ENCODE measurements around the gene ITPR1.

Gene ITPR1

DNA sequence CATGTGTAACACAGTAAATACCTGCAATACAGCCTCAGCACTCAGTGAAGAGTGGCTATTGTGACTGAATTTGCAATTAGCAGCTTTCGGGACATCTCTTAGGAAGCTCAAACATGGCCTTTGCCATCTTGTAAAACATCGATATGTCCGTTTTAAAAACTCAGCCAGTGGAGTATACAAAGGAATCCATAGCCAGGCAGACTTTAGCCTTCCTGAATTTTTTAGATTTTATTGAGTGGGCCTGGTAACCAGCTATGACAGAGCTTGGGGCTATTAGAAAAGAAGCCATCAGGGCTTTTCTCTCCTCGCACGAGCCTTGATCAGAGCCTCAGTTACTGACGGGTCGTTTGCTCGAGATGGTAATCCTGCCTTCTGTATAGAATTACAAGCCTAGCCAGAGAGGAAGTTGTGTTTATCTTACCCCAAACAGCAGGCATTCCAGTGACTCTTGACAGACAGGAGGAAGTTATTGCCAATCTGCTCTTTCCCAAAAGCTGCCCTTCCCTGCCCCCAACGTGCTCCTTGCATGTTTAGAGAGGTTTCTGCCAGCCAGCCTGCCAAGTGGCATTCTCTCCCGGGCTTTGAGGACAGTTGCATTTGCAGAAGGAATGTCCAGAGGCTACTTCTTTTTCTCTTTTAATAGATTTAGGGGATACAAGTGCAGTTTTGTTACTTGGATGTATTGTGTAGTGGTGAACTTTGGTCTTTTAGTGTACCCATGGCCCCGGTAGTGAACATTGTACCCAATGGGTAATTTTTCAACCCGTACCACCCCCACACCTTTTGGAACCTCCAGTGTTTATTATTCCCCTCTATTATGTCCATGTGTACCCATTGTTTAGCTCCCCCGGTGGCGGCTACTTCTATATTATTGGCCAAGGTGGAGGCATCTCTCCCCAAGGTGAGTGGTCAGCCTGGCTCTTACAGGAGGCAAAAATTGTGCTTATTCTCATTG is 40.6 kb downstream of the ITPR1 start:
- H3K4me3 ChIP-seq (replicated peaks; ENCODE audit: low read depth, low read length) = no peak overlapping the region
- no peak for DNase-seq (ENCODE audit: extremely low read depth, low read depth)
- TF ChIP-seq, protein P1, sequence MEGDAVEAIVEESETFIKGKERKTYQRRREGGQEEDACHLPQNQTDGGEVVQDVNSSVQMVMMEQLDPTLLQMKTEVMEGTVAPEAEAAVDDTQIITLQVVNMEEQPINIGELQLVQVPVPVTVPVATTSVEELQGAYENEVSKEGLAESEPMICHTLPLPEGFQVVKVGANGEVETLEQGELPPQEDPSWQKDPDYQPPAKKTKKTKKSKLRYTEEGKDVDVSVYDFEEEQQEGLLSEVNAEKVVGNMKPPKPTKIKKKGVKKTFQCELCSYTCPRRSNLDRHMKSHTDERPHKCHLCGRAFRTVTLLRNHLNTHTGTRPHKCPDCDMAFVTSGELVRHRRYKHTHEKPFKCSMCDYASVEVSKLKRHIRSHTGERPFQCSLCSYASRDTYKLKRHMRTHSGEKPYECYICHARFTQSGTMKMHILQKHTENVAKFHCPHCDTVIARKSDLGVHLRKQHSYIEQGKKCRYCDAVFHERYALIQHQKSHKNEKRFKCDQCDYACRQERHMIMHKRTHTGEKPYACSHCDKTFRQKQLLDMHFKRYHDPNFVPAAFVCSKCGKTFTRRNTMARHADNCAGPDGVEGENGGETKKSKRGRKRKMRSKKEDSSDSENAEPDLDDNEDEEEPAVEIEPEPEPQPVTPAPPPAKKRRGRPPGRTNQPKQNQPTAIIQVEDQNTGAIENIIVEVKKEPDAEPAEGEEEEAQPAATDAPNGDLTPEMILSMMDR (IDR thresholded peaks at IDR 0.05; ENCODE audit: low read depth, low read length, missing control alignments) = no peak

GRCh38 chr3:4534906-4535305 is 41.8 kb downstream of the ITPR1 start:
- DNase-seq (ENCODE audit: extremely low read depth, low read depth) = no peak
- TF ChIP-seq, protein P1 (IDR thresholded peaks at IDR 0.05; ENCODE audit: low read depth, low read length, missing control alignments) = no peak
- no peak overlapping the region for H3K4me3 ChIP-seq (replicated peaks; ENCODE audit: low read depth, low read length)

- TF ChIP-seq, protein P1 (IDR thresholded peaks at IDR 0.05; ENCODE audit: low read depth, low read length, missing control alignments) = no peak
These were observed 43.1 kb downstream of the ITPR1 start for GRCh38 chr3:4536260-4536659.

DNA sequence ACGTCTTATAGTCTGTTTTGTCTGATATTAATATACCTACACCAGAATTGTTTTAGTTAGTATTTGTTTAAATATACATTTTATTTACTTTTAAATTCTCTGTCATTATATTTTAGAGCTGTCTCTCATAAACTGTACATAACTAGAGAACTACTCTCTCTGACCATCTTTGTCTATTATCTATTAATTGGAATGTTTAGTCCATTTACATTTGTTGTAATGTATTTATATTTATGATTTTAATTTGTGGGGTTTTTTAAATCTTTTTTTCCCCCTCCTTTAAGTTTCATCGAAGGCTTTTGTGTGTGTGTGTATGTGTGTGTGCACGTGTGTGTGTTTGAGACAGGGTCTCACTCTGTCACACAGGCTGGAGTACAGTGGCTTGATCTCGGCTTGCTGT is 47.1 kb downstream of the ITPR1 start:
- no peak for DNase-seq (ENCODE audit: extremely low read depth, low read depth)
- no peak overlapping the region for H3K4me3 ChIP-seq (replicated peaks; ENCODE audit: low read depth, low read length)
- TF ChIP-seq, protein P1 (IDR thresholded peaks at IDR 0.05; ENCODE audit: low read depth, low read length, missing control alignments) = no peak

More at GRCh38 chr3:4536260-4536659, 43.1 kb downstream of the ITPR1 start:
- no peak overlapping the region for H3K4me3 ChIP-seq (replicated peaks; ENCODE audit: low read depth, low read length)
- DNase-seq (ENCODE audit: extremely low read depth, low read depth) = no peak

- DNase-seq (ENCODE audit: extremely low read depth, low read depth) = no peak
- TF ChIP-seq, protein P1 (IDR thresholded peaks at IDR 0.05; ENCODE audit: low read depth, low read length, missing control alignments) = no peak
- H3K4me3 ChIP-seq (replicated peaks; ENCODE audit: low read depth, low read length) = no peak overlapping the region
These were observed 50.0 kb downstream of the ITPR1 start for GRCh38 chr3:4543110-4543509.

GRCh38 chr3:4546346-4547178 is 53.4 kb downstream of the ITPR1 start:
- H3K4me3 ChIP-seq (replicated peaks; ENCODE audit: low read depth, low read length) = no peak overlapping the region
- TF ChIP-seq, protein P1 (IDR thresholded peaks at IDR 0.05; ENCODE audit: low read depth, low read length, missing control alignments) = no peak
- no peak for DNase-seq (ENCODE audit: extremely low read depth, low read depth)

All from HFF-Myc (cell line).